Activated CD4-positive, alpha-beta T cell treated with anti-CD3 and anti-CD28 coated beads for 48 hours (primary cell): Measurements from ENCODE around the gene INO80.
"Not testable (repeated sequence)": the region's sequence is repeated elsewhere in the genome, so short reads cannot be mapped to it uniquely, and the experiment has no call there.

ENCODE experiments used
- DNase-seq: peaks from one replicate; pipeline ENCODE4 v3.0.0-alpha.2; 2020

The INO80 gene

DNA sequence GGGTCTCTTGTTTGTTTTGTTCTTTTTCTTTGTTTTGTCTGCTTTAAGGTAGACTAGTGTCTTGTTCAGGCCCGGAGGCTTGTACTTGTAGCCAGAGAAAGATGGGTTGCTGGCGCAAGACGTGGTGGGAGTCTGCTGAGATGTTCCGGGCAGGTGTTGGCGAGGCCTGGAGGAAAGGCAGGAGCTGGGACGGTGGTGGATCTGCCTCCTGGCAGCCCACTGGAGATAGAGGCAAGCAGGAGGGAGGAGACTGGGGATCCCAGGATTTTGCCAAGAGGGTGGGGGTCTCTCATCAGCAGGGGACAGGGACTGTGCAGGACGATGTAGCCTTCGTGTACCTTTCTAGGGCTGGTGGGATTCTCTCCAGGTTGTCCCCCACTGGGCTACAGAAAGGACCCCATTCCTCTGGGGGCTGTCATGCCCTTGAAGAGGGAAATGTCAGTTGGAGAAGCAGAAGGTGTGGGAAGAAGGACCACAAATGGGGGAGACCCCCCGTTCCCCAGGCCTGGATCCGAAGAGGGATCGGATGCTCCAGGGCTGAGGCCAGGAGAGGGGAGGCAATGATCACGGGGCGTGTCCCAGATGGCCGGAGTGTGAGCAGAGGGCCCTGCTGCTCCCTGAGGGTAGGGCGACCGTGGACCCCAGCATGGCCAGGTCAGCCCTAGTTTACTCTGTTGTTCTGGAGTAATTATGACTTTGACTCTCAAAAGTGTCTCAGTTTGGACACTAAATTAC lies 155.8 kb downstream of the INO80 start:
- DNase-seq: no peak

DNA sequence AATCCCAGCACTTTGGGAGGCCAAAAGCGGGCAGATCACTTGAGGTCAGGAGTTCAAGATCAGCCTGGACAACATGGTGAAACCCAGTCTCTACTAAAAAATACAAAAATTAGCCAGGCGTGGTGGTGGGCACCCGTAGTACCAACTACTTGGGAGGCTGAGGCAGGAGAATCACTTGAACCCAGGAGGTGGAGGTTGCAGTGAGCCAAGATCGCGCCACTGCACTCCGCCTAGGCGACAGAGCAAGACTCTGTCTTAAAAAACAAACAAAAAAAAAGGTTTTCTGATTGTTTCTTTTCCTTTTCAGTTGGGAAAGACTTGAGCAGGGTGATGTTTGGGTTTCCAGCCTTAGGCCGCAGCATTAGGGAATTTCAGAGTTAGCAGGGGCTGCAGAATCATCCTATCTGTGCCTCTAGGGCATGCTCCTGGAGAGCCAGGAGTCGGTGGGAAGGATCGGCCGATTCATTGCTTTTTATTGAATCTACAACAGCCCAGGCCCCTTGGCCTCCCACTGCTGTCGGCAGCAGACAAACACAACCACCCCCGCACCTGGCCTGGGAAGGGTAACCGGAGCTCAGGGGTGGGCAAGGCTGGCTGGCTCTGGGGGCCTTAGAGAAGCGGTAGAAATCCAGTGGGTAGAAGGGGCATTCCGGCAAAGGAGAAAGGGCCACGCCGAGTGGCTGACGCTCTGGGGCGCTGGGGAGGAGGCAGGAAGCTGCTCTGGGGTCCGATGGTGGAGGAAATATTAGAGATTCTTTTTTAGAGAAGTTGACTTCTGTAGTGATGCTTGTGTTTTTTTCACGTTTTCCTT lies 156.5 kb downstream of the INO80 start:
- DNase-seq: no peak

DNA sequence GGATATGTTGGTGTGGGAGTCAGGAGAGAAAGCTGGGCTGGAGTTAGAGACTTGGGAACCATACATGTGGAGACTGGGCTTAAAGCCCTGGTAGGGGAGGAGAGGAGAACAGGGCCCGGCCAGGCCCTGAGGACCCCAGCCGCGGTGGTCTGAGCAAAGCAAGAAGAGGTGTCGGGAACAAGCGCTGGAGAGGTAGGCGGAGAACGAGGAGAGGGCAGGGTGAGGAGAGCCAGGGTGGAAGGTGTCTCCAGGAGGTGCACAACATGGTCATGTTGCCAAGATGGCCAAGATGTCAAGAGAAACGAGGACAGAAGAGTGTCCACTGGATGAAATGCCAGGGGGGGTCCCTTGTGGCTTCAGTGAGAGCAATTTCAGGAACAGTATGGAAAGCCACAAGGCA lies 157.4 kb downstream of the INO80 start:
- DNase-seq: no peak

DNA sequence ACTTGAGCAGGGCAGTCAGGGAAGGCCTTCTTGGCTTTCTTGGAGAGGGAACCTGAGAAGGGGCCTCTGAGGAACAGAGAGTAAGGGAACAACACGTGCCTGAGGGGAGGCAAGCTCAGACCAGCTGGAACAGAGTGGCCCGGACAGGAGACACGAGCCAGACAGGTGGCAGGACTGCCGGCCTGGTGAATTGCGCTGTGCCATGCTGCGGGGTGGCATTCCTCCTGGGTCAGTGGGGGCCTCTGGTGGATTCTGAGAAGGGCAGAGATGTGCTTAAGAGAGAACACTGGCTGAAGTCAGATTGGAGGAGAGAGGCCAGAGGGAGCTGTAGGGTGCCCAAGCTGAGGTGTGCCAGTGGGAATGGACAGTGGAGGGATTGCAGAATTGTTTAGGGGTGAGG lies 157.9 kb downstream of the INO80 start:
- DNase-seq: no peak

DNA sequence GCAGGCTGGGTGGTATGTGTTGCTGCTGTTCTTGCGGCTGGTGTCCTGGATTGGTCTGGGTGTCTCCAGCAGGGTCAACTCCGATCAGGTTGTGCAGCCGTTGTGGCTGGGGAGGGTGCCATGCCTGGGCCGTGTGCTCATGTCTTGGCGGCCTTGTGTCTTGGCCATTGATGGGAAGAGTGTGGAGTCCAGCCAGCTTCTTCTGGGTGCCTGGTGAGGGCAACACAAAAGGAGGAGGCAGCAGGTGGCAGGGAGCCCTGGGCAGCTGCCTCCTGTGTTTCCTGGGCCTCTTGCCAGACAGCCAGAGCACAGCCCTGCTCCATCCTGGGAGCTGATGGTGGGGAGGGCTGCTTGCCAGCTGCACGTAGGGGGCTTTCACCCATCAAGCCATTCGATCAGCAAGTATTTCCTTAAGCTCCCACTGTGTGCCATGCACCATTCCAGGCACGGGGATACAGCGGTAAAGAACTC lies 158.5 kb downstream of the INO80 start:
- DNase-seq: no peak

DNA sequence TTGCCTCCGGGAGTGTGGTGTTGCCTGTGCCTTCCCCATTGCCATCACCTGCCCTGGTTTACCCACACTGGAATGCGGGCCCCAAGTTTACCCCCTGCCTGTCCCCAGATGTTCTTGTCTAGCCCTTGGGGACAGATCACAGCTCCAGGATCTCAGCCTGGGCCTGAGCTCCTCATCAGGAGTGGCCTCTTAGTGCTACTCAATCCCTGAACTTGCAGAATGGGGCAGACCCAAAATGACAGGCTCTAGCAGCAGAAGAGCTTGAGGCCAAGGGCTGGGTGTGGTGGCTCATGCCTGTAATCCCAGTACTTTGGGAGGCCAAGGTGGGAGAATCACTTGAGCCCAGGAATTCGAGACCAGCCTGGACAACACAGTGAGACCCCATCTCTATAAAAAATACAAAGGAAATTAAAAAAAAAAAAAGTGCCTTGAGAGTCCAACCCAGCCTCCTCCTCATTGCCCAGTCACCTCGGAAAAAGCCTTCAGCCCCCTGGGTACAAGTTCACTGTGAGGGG lies 159.0 kb downstream of the INO80 start:
- no peak for DNase-seq

DNA sequence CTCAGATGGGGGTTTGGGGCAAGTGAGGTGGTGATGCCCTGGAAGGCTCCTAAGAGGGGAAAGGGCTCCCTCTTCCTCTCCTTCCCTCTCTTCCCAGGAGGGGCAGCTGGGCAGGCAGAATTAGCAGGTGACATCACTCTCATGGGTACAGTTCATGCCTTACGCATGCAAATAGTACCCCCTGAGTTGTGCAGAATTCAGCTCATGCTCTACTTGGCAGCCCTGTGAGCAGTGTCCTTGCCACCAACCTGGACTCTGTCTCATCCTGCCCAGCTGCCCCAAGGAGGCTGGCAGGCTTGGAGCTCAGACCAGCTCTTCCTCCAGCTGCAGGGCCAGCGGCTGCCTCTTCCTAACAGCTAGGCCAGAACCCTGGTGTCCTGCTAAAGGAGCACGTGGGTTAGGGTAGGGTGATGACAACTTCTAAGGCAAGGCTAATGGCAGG lies 159.5 kb downstream of the INO80 start:
- DNase-seq: no peak

DNA sequence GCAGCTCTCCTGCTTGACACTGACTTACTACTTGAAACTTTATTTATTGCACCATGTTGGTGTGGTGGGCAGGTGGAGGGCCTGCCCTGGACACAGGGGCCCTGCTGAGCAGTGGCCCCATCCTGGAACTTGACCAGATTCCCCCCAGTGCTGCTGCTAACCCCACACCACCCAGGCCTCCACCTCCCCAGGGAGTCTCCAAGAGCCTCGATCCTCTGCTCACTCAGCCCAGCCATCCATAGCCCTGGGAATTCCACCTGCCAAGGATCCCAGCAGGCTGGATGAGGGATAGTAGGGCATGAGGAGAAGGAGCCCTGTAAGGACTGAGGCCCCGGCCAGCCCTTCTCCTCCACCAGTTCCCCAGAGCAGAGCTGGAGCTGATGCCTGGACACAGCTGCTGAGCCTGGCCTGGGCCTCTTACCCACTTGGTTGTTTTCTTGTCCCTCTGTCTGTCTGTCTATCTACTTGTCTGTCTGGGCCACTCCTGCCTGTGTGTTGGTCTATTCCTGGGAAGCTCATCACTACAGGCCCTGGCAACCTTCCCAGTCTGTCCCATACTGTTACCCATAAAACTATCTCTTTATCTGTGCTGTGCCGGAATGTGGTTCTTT lies 160.0 kb downstream of the INO80 start:
- no peak for DNase-seq

DNA sequence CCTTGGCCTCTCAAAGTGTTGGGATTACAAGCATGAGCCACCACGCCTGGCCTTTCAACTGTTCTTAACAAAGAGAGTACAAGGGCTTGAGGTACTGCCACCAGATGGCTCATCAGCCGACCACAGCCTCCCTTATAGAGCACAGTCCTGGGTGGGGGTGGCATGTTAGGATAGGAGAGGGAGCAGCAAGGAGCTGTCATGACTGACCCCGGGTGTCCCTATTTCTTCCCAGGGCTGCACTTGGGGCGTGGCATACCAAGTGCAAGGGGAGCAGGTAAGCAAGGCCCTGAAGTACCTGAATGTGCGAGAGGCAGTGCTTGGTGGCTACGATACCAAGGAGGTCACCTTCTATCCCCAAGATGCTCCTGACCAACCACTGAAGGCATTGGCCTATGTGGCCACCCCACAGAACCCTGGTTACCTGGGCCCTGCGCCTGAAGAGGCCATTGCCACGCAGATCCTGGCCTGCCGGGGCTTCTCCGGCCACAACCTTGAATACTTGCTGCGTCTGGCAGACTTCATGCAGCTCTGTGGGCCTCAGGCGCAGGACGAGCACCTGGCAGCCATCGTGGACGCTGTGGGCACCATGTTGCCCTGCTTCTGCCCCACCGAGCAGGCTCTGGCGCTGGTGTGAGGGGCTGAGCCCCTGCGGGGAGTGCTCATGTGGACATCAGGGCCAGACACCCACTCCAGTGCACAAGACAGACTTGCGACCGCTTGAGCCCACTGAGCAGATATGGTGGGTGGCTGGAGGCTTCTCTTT lies 160.8 kb downstream of the INO80 start:
- DNase-seq: no peak

DNA sequence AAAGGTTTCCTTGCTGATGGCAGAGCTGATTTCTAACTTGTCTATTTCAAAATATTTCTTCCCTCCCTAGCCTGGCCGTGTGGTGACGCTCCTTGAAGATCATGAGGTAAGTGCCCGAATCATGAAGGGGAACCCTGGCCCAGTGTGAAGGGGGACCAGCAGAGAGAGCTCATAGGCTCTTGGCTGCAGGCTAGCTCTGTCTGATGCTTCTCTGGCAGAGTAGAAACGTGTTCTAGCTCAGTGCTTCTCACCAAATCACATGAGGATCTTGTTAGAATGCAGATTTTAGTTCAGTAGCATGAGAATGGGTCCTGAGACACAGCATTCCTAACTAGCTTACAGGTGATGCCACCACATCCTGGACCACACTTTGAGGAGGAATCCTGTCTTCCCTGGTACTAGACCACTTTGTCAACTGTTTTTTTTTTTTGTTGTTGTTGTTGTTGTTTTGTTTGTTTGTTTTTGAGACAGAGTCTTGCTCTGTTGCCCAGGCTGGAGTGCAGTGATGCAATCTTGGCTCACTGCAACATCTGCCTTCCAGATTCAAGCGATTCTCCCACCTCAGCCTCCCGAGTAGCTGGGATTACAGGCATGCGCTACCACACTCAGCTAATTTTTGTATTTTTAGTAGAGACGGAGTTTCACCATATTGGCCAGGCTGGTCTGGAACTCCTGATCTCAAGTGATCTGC lies 161.8 kb downstream of the INO80 start:
- DNase-seq: not testable (repeated sequence)

DNA sequence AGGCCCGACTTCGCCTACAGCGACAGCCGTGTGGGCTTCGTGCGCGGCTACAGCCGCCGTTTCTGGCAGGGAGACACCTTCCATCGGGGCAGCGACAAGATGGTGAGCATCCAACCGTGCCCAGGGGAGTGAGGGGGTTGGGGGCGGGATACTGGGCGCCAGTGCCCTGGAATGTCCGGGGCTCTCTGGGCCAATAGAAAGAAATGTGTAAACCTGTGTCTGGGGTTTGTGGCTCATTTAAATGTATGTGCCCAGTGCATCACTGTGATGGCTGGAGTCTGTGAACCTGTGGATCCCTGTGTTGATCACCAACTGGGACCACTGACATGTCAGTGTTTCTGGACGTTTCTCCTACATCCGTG lies 162.4 kb downstream of the INO80 start:
- DNase-seq: no peak

DNA sequence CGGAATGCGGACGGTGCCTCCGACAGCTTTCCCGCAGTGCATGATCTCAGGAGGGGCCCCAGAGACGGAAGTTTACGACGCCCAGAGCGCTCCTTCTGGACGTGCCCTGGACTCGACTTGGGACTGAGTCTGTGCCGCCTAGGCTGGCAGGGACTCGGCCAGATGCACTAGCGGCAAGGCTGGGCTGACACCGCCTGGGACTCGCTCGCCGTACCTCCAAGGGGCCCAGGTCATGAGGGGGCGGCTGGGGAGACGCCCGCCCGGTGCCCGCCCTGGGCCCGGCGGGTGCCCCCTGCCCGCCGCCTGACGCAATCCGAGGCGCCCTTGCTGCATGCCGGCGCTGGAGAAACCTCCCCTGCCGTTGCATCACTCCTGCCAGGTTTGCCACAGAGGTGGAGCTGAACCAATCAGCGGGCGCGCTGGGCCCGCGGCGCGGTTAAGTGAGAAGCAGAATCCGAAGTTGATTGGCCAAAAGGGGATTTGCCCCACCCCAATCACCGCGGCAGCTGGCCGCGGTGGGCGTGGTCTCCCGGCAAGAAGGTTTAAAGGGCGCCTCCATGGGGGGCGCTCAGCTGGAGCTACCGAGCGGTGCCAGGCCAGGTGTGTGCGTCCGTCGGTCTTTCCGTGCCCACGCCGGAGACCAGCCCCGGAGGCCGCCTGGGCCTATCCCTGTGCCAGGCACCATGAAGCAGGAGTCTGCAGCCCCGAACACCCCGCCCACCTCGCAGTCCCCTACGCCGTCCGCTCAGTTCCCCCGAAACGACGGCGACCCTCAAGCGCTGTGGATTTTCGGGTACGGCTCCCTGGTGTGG lies 163.0 kb downstream of the INO80 start, which contains the start of gene CHAC1:
Gene CHAC1 (plus strand): TSS at position 571 of the 812 bp plus-strand sequence. CDS start 113 bp downstream, at position 684.
- peak; percentile 98 for DNase-seq

DNA sequence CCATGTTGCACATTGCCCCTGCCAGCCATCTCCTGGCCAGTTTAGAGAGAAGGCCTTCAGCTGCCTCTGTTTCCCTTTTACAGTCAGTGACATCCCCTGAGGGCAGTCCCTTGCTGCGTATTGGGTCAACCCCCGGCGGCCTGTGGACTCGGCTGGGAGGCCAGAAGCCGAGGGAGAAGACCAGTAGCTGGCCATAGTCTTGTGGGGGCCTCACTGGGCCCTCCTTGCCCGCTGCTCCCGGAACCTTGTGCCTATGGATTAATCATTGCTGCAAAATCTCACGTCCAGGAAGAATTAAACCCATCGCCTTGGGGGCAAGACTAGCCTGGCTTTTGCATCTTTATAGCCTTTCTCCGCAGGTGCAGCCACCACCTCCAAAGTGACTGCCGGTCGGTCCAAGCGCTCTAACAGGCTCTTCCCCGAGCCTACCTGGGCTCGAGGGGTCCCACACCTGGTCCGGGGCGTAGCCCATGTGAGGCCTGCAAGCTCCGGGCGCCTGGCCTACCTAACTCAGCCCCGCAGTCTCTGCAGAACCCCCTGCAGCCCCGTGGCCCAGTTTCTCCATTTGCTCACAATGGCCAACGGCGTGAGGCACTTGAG lies 163.7 kb downstream of the INO80 start:
- no peak for DNase-seq

DNA sequence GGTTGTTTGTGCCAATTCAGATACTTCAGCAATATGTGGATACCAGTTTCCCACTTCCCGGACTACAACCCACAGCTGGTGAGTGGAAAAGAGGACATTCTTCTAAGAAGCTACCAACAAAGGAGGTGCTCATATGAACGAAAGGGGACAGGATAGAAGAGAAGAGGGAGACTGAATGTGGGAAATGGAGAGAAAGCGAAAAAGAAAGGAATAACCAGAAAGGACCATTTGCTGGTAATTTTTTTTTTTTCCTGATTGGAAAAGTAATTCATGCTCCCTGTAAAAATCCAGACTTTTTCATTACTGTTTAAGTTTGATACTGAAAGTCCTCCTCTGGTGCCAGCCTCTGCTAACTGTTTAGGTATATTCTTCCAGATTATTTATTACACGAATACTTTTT lies 164.3 kb downstream of the INO80 start:
- no peak for DNase-seq

DNA sequence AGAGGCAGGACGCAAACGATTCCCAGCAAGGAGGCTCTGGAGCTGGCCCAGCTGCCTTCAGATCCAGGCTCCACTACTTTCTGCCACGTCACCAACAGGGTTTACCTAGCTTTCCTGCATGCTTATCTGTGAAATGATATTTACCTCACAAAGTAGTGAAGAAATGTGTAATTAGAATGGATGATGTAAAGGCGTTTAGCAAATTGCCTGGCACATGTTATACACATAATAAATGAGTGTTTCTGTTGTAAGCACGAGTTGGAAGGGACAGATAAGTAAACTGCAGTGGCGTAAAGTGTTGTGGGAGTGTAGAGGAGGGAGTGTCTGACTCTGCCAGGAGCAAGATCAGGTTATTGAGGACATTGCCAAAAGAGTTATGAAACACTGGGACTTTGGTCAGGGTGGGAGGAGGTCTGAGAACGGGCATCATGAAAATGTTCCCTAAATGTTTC lies 166.3 kb downstream of the INO80 start:
- no peak for DNase-seq

DNA sequence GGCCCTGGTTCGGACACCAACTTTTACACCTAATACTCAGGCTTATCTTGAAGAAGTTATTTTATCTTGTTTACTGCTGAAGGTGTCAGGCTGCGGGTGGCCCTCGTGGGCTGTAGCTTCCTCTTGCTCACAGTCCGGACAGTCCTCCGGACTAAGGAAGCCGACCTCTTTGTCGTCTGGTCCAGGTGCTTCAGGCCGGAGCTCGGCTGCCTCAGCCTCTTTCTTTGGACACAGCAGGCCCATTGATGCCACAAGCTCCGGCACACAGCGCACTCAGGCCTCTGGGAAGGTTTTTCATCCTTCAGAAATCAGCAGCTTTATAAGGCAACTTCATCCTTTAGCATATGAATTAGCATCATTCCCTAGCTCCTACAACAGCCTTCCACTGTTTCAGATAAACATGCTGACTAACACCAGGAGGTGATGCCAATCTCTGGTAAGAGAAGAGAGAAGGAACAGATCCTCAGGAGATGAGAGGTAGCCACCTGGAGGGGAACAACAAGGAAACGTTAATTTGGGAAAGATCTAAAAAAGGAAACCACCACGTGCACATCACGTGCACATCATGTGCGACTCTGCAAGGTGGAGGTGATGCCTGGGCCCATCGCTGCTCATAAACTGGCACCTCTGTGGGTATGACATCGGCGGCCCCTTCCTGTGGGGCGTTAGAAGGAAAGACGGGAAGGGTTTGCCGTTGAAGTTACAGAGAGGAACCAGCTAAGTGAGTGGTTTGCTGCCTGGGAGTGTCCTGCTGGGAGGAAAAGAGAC lies 167.2 kb downstream of the INO80 start:
- no peak for DNase-seq

DNA sequence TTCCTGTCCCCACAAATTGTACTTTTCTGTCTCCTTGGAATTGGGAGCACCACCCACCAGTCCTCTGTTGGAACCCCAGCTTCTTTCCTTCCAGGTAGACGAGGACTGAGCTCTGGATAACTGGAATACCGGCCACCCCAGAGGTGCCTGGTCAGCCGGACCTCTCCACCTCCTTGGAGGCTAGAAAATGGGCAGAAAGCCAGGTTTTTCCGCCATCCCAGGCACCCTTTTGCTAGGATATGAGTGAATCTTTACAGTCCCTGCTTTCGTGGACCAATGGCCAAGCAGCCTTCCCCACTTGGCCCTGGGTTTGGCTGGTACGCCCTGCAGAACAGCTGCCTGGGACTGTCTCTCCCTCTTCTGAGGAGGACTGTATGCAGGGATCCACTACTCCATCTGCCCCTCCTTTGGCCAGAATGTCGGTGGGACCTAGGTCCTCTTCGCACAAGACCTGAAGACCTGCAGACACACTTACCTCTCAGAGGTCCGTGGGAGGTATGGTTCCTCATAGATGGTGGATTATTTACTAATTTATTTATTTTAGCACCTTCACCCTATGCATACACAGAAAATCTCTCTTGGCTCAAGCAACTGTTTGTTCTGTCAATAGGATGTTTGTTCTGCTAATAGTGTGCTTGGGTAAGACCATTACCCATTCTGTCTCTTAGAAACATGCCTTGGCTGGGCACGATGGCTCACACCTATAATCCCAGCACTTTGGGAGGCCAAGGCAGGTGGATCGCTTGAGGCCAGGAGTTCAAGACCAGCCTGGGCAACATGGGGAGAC lies 171.4 kb downstream of the INO80 start:
- no peak for DNase-seq

DNA sequence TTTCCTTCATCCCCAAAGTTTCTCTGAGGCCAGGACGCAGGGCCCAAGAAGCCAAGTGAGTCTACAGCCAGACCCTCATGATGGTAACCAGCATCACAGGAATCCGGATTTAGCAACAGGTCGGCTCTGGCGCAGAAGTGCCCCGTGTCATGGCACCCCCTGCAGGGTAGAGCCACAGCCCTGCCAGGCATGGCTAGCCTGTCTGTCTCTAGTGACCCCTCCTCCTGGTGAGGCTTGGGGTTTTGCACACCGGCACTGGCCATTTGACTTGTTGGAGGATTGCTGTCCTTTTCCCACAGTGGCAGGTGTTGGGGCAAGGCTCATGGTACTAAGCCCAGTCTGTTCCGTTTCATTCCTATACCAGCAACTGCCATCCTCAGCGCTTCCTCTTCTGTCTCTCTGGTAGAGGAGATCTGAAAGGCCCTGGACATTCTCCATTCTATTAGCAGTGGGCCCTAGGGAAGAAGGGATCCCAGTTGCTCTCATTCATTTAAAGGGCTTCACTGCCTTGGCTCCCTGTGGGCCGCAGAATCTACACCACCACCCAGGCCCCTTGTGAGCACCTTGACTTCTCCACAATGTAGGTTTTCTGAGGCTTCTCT lies 172.2 kb downstream of the INO80 start:
- no peak for DNase-seq

DNA sequence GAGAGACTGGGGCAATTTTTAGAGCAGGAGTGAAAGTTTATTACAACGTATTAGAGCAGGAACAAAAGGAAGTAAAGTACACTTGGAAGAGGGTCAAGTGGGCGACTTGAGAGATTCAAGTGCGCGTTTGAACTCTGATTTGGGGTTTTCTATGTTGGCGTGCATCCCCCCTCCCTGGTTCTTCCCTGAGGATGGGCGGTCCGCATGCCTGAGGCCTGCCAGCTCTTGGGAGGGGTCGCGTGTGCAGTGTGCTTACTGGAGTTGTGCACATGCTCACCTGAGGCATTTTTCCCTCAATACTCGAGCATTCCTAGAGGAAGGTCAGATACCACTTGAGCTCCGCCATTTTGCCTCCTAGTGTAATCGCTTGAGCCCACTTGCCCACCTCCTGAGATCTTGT lies 173.2 kb downstream of the INO80 start:
- no peak for DNase-seq
